ENCODE results near the gene S1PR3. TPM values are rescaled to one million over a fixed set of nuclear protein-coding genes. Genes with fewer than 3 reads are reported as not detected.

S1PR3 gene
- total RNA-seq, 1 experiment from 2014 or later, result 23.3 TPM

DNA sequence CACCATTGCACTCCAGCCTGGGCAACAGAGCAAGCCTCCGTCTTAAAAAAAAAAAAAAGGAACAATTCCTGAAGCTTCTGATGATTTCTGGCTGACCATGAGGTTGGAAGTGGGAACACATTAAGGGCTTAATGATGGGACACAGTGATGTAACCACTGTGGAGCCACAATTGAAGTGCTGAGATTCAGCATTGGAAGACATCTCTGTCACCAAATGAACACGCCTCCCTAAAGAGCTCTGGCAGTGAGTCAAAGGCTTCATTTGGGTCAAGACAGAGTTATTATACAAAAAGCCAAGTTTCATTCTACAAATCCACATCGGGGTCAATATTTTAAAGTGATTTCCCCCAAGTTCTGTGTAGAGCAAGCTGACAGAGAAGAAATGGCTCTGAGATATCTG is 4.5 kb upstream of the S1PR3 start:
- no peaks in the 10 kb centered on the region; the same call in 1 of the 2 replicates for H3K79me2 ChIP-seq (ENCODE audit: low read depth)

GRCh38 chr9:88987661-88988060 is 3.6 kb upstream of the S1PR3 start:
- intact Hi-C loops (cut with micrococcal nuclease; ENCODE audit: unreplicated experiment), result no loop called here
- ChIA-PET POLR2A (ENCODE audit: unreplicated experiment) (no interaction called here), CTCF (no interaction called here)
- Histone ChIP-seq H3K4me2 (no peak overlapping the region), H3F3A (ENCODE audit: insufficient read depth, low read depth) (peaks cover 9% of the 10 kb centered on the region; the same call in 1 of the 2 replicates), H3K79me2 (ENCODE audit: low read depth) (peaks cover 7% of the 10 kb centered on the region), H3K4me1 (replicated peaks; ENCODE audit: insufficient read depth) (peaks cover 20% of the 10 kb centered on the region), H3K9me3 (ENCODE audit: insufficient read depth, low read depth) (no peaks in the 10 kb centered on the region), H2AFZ (no peak overlapping the region), H3K36me3 (ENCODE audit: low read depth) (no peaks in the 10 kb centered on the region), H3K27me3 (ENCODE audit: insufficient read depth, low read depth) (no peaks in the 10 kb centered on the region), H4K20me1 (ENCODE audit: insufficient read depth) (no peaks in the 10 kb centered on the region), H3K4me3 (no peak overlapping the region), H3K9me2 (ENCODE audit: insufficient read depth) (no peaks in the 10 kb centered on the region), H3K27ac (no peak overlapping the region)
- BruUV-seq (replicated peaks), result no TSS peak
- TF ChIP-seq EZH2 (IDR thresholded peaks at IDR 0.05; ENCODE audit: low read depth) (no peak), CTCF (conservative IDR thresholded peaks at IDR 0.05) (no peak)
- no peak for DNase-seq

More for the DNA sequence above, 4.5 kb upstream of the S1PR3 start:
- H2AFZ ChIP-seq, result no peak overlapping the region
- peaks cover 14% of the 10 kb centered on the region for H3K4me1 ChIP-seq (replicated peaks; ENCODE audit: insufficient read depth)
- H3K9me2 ChIP-seq (ENCODE audit: insufficient read depth), result no peaks in the 10 kb centered on the region
- no TSS peak for BruUV-seq (replicated peaks)
- H3K4me2 ChIP-seq, result no peak overlapping the region
- H3K36me3 ChIP-seq (ENCODE audit: low read depth), result no peaks in the 10 kb centered on the region
- no peak overlapping the region for H3K4me3 ChIP-seq
- no peaks in the 10 kb centered on the region for H3K27me3 ChIP-seq (ENCODE audit: insufficient read depth, low read depth)
- no peak for DNase-seq
- no peaks in the 10 kb centered on the region for H4K20me1 ChIP-seq (ENCODE audit: insufficient read depth)
- CTCF ChIA-PET, result no interaction called here
- intact Hi-C loops (cut with micrococcal nuclease; ENCODE audit: unreplicated experiment), result no loop called here
- POLR2A ChIA-PET (ENCODE audit: unreplicated experiment), result no interaction called here
- H3F3A ChIP-seq (ENCODE audit: insufficient read depth, low read depth), result peaks cover 9% of the 10 kb centered on the region; the same call in 1 of the 2 replicates
- no peak overlapping the region for H3K27ac ChIP-seq
- TF ChIP-seq EZH2 (IDR thresholded peaks at IDR 0.05; ENCODE audit: low read depth) (no peak), CTCF (conservative IDR thresholded peaks at IDR 0.05) (no peak)
- no peaks in the 10 kb centered on the region for H3K9me3 ChIP-seq (ENCODE audit: insufficient read depth, low read depth)

- no peaks in the 10 kb centered on the region for H3K9me2 ChIP-seq (ENCODE audit: insufficient read depth)
- TF ChIP-seq CTCF (conservative IDR thresholded peaks at IDR 0.05) (no peak), EZH2 (IDR thresholded peaks at IDR 0.05; ENCODE audit: low read depth) (no peak)
- H3K27me3 ChIP-seq (ENCODE audit: insufficient read depth, low read depth), result no peaks in the 10 kb centered on the region
- H4K20me1 ChIP-seq (ENCODE audit: insufficient read depth), result no peaks in the 10 kb centered on the region
- peaks cover 9% of the 10 kb centered on the region; the same call in 1 of the 2 replicates for H3F3A ChIP-seq (ENCODE audit: insufficient read depth, low read depth)
- H3K4me1 ChIP-seq (replicated peaks; ENCODE audit: insufficient read depth), result peaks cover 28% of the 10 kb centered on the region
- ChIA-PET CTCF (no interaction called here), POLR2A (ENCODE audit: unreplicated experiment) (no interaction called here)
- no peak overlapping the region for H2AFZ ChIP-seq
- BruUV-seq (replicated peaks), result no TSS peak
- H3K36me3 ChIP-seq (ENCODE audit: low read depth), result no peaks in the 10 kb centered on the region
- intact Hi-C loops (cut with micrococcal nuclease; ENCODE audit: unreplicated experiment), result no loop called here
- H3K4me2 ChIP-seq, result peak overlapping the region; percentile 51
- H3K9me3 ChIP-seq (ENCODE audit: insufficient read depth, low read depth), result no peaks in the 10 kb centered on the region
- no peak overlapping the region for H3K27ac ChIP-seq
- H3K4me3 ChIP-seq, result no peak overlapping the region
- peak in 1 of 2 experiments; percentile 65 for DNase-seq
- peaks cover 12% of the 10 kb centered on the region for H3K79me2 ChIP-seq (ENCODE audit: low read depth)
These were observed 2.2 kb upstream of the S1PR3 start for GRCh38 chr9:88988796-88989641.

All from PC-9 (cell line).